Sigmoid colon (tissue), 4 donors: ENCODE results near the gene SMPD4.
"Not testable (repeated sequence)": the region's sequence is repeated elsewhere in the genome, so short reads cannot be mapped to it uniquely, and the experiment has no call there.

ENCODE experiments used
- CTCF ChIP-seq, 4 experiments: fragments of 450-650 bp in 3 of 4; fragments of 200-600 bp in 1 of 4; IDR thresholded peaks; one replicate each; pipeline ENCODE4 v1.5.1; 2016 to 2019; ENCODE audit warnings: antibody characterized with exemption in 4 of 4, mild to moderate bottlenecking in 3 of 4, moderate library complexity in 2 of 4
- EP300 ChIP-seq, 4 donors: sonication (generic); formaldehyde crosslinking; IDR thresholded peaks; one replicate each; pipeline ENCODE4 v1.6.1; 2017; ENCODE audit warnings: antibody characterized with exemption in 4 of 4
- POLR2AphosphoS5 ChIP-seq, 4 donors: sonication (generic); formaldehyde crosslinking; IDR thresholded peaks; one replicate each; pipeline ENCODE4 v1.6.1; 2017; ENCODE audit warnings: antibody characterized with exemption in 4 of 4

- TF ChIP-seq CTCF, POLR2AphosphoS5, EP300 (IDR thresholded peaks at IDR 0.05): not testable (repeated sequence)
Measured at GRCh38 chr2:130139331-130140280, 41.8 kb downstream of the SMPD4 start.
